Activated CD4-positive, alpha-beta T cell treated with anti-CD3 and anti-CD28 coated beads, Interleukin-2, amount 50 U/mL, for 4 hours (primary cell): ENCODE data around the gene GMPPB.
"Not testable (repeated sequence)": the region's sequence is repeated elsewhere in the genome, so short reads cannot be mapped to it uniquely, and the experiment has no call there.

Experiments
- DNase-seq, 2 experiments: peaks; one replicate each; pipeline ENCODE4 v3.0.0-alpha.2; 2020

GMPPB gene

GRCh38 chr3:49689046-49689907, 34.5 kb downstream of the GMPPB start, which contains the start of the genes MST1 and RNF123:
MST1 (minus strand) TSS chr3:49689474; CDS start chr3:49688691, 783 bp downstream.
RNF123 (plus strand) TSS chr3:49689557; CDS start chr3:49691166, 1,609 bp downstream.
- peak; percentile 87 to 88 for DNase-seq

- not testable (repeated sequence) for DNase-seq
These were observed 35.3 kb downstream of the GMPPB start for GRCh38 chr3:49688338-49689045.

GRCh38 chr3:49687424-49687795, 36.3 kb downstream of the GMPPB start:
- DNase-seq: not testable (repeated sequence)

GRCh38 chr3:49686769-49687423, 36.9 kb downstream of the GMPPB start:
- DNase-seq: peak in 1 of 2 experiments; percentile 22

GRCh38 chr3:49686346-49686745, 37.4 kb downstream of the GMPPB start:
- peak; percentile 27 to 28 for DNase-seq

- DNase-seq: not testable (repeated sequence)
These were observed 37.9 kb downstream of the GMPPB start for GRCh38 chr3:49685846-49686245.

- not testable (repeated sequence) for DNase-seq
These were observed 38.6 kb downstream of the GMPPB start for GRCh38 chr3:49685103-49685502.

GRCh38 chr3:49684453-49684852, 39.3 kb downstream of the GMPPB start:
- not testable (repeated sequence) for DNase-seq

- DNase-seq: no peak
These were observed 40.6 kb downstream of the GMPPB start for GRCh38 chr3:49683162-49683561.

- no peak for DNase-seq
These were observed 42.2 kb downstream of the GMPPB start for GRCh38 chr3:49681543-49681942.

GRCh38 chr3:49681232-49681522, 42.6 kb downstream of the GMPPB start:
- no peak for DNase-seq

- no peak for DNase-seq
These were observed 43.1 kb downstream of the GMPPB start for GRCh38 chr3:49680493-49681231.

- no peak for DNase-seq
These were observed 47.8 kb downstream of the GMPPB start for GRCh38 chr3:49675912-49676311.

- peak; percentile 36 for DNase-seq
These were observed 49.2 kb downstream of the GMPPB start for GRCh38 chr3:49674497-49674983.

- peak; percentile 93 to 96 for DNase-seq
These were observed 49.8 kb downstream of the GMPPB start, which contains the start of gene APEH for GRCh38 chr3:49673715-49674496. APEH (plus strand) TSS chr3:49674351; CDS start chr3:49674402, 51 bp downstream.

GRCh38 chr3:49673121-49673714, 50.5 kb downstream of the GMPPB start:
- no peak for DNase-seq

GRCh38 chr3:49671291-49672288, 52.2 kb downstream of the GMPPB start:
- DNase-seq: peak; percentile 64 to 71

- no peak for DNase-seq
These were observed 52.8 kb downstream of the GMPPB start for GRCh38 chr3:49670940-49671290.
